HepG2 (cell line): ENCODE measurements around the gene RAB23. TPM values are rescaled to one million over a fixed set of nuclear protein-coding genes. Genes with fewer than 3 reads are reported as not detected.

Experiments used
- ADNP ChIP-seq: sonication (generic); formaldehyde crosslinking; IDR thresholded peaks from 2 replicates; pipeline ENCODE4 v1.4.0; 2020; ENCODE audit warnings: missing genetic modification reagents
- ARHGAP35 ChIP-seq: sonication (generic); formaldehyde crosslinking; IDR thresholded peaks from 2 replicates; pipeline ENCODE4 v1.9.0; 2022; ENCODE audit warnings: mild to moderate bottlenecking, inconsistent platforms, moderate library complexity, missing genetic modification reagents, borderline replicate concordance
- CENPBD1 ChIP-seq: sonication (generic); formaldehyde crosslinking; IDR thresholded peaks from 2 replicates; pipeline ENCODE4 v1.8.0; 2022; ENCODE audit warnings: missing genetic modification reagents, low read depth, mild to moderate bottlenecking, borderline replicate concordance
- FOXA1 ChIP-seq, 2 experiments: fragments of 450-650 bp in 1 of 2; sonication (generic) in 1 of 2; formaldehyde crosslinking in 1 of 2; IDR thresholded peaks; 2 replicates each; pipeline versions ENCODE4 v1.4.0 to v1.6.1; 2016 to 2020; ENCODE audit warnings: missing genetic modification reagents in 1 of 2
- GATAD2A ChIP-seq: IDR thresholded peaks from 2 replicates; pipeline ENCODE4 v1.6.1; 2016
- GPBP1L1 ChIP-seq: sonication (generic); formaldehyde crosslinking; IDR thresholded peaks from 2 replicates; pipeline ENCODE4 v1.5.0; 2020; ENCODE audit warnings: mild to moderate bottlenecking, missing genetic modification reagents
- HIVEP1 ChIP-seq: sonication (generic); formaldehyde crosslinking; IDR thresholded peaks from 2 replicates; pipeline ENCODE4 v1.4.0; 2020; ENCODE audit warnings: mild to moderate bottlenecking, missing genetic modification reagents
- HOXA9 ChIP-seq: sonication (generic); formaldehyde crosslinking; IDR thresholded peaks from 2 replicates; pipeline ENCODE4 v1.8.1; 2022; ENCODE audit warnings: missing genetic modification reagents, mild to moderate bottlenecking, moderate library complexity, borderline replicate concordance
- IRX3 ChIP-seq: sonication (generic); formaldehyde crosslinking; IDR thresholded peaks from 2 replicates; pipeline ENCODE4 v1.8.1; 2023; ENCODE audit warnings: mild to moderate bottlenecking, low read depth, missing genetic modification reagents, borderline replicate concordance
- NFKBIZ ChIP-seq: IDR thresholded peaks from 2 replicates; pipeline ENCODE4 v1.6.1; 2018; ENCODE audit warnings: missing genetic modification reagents, missing compliant biosample characterization
- NFYB ChIP-seq: sonication (generic); formaldehyde crosslinking; IDR thresholded peaks from 2 replicates; pipeline ENCODE4 v1.4.0; 2020; ENCODE audit warnings: missing genetic modification reagents
- PPARG ChIP-seq: conservative IDR thresholded peaks from 2 replicates; pipeline ENCODE4 v1.6.1; 2016; ENCODE audit warnings: missing biosample characterization, missing genetic modification reagents
- PRMT3 ChIP-seq: sonication (generic); formaldehyde crosslinking; IDR thresholded peaks from 2 replicates; pipeline ENCODE4 v1.8.1; 2022; ENCODE audit warnings: low read depth, mild to moderate bottlenecking, moderate library complexity, missing genetic modification reagents, borderline replicate concordance
- SNRNP70 ChIP-seq: fragments of 200-400 bp; formaldehyde crosslinking; IDR thresholded peaks from 2 replicates; pipeline ENCODE4 v1.6.1; 2017; ENCODE audit warnings: mild to moderate bottlenecking, low read depth, low read length, moderate library complexity
- SRF ChIP-seq: IDR thresholded peaks from 2 replicates; pipeline ENCODE4 v1.6.1; 2011; ENCODE audit warnings: mild to moderate bottlenecking, low read depth, low read length, moderate library complexity
- TOPORS ChIP-seq: sonication (generic); formaldehyde crosslinking; IDR thresholded peaks from 2 replicates; pipeline ENCODE4 v1.8.0; 2023; ENCODE audit warnings: mild to moderate bottlenecking, missing genetic modification reagents
- ZBTB49 ChIP-seq: sonication (generic); formaldehyde crosslinking; IDR thresholded peaks from 2 replicates; pipeline ENCODE4 v1.4.0; 2020; ENCODE audit warnings: missing genetic modification reagents, borderline replicate concordance
- ZNF143 ChIP-seq: sonication (generic); formaldehyde crosslinking; IDR thresholded peaks from 2 replicates; pipeline ENCODE4 v1.4.0; 2020; ENCODE audit warnings: missing genetic modification reagents
- ZNF530 ChIP-seq: sonication (generic); formaldehyde crosslinking; IDR thresholded peaks from 2 replicates; pipeline ENCODE4 v1.5.0; 2020; ENCODE audit warnings: low read depth, mild to moderate bottlenecking, missing genetic modification reagents
- ZNF792 ChIP-seq: IDR thresholded peaks from 2 replicates; pipeline ENCODE4 v1.6.1; 2016
- polyA plus RNA-seq, 8 experiments: library from polyadenylated mRNA; depleted of rRNA in 3 of 8; stranded (reverse) in 7 of 8; unstranded in 1 of 8; fragments of >200 nt; fragmentation: Illumina TruSeq in 4 of 8; extraction: Trizol in 4 of 8; gene quantifications; 2 replicates each; pipeline versions ENCODE4 v1.2.1 to v1.2.3, GENCODE V29; 2011 to 2016; ENCODE audit warnings: low read depth in 4 of 8, missing spikeins in 1 of 8, mixed read lengths in 1 of 8; ENCODE audit not compliant: insufficient read depth in 1 of 8
- total RNA-seq, 5 experiments: library from RNA; depleted of rRNA; stranded (reverse); fragments of >200 nt; fragmentation: Illumina TruSeq; extraction: Trizol; gene quantifications; 2 replicates each; pipeline ENCODE4 v1.2.3, GENCODE V29; 2016; ENCODE audit warnings: low read depth in 1 of 5
- TF ChIP-seq, protein P1 (sequence below): sonication (generic); formaldehyde crosslinking; IDR thresholded peaks from 2 replicates; pipeline ENCODE4 v1.9.0; 2021; ENCODE audit warnings: missing genetic modification reagents, mild to moderate bottlenecking, borderline replicate concordance
- TF ChIP-seq, protein P2 (sequence below): sonication (generic); formaldehyde crosslinking; IDR thresholded peaks from 2 replicates; pipeline ENCODE4 v1.8.1; 2022; ENCODE audit warnings: mild to moderate bottlenecking, missing genetic modification reagents

The RAB23 gene
- total and polyA plus RNA-seq, 2 of the 13 experiments (the other 11 are each of a cell fraction or from before 2014, with no cell fraction given): 5.5 to 16.4 TPM

DNA sequence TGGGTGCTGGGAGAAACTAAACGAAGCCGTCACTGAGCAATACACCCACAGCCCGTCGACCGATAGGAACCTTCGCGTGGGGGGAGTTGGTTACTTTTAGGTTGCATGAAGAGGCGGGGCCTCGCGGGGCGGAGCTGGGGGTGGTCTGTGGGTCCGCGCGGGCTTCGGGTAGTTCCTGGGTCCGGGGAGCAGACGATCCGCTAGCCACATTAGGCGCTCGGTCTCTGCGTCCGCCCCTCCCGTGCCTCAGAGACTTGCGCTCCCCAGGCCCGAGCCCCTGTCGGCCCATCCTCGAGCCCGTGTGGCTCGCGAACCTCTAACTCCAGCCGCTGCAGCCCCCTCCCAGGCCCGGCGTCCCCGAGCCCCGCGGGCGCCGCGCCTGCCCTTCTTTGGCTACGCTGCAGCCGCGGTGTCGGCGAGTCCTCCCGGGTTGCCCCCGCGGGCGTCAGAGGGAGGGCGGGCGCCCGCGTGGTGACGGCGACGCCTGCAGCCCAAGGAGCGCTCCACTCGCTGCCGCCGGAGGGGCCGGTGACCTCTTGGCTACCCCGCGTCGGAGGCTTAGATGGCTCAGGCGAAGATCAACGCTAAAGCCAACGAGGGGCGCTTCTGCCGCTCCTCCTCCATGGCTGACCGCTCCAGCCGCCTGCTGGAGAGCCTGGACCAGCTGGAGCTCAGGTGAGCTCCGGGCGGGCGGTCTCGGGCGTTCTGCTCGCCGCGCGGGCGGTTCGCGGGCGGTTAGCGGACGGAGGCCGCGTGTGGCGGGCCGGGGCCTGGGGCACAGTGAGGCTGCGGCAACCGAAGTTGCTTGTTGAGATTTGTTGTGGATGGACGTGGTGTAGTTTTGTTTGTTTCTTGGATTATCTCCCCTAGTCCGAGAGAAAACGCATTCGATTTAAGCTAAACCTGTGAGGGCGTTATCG lies 49.7 kb downstream of the RAB23 start, which contains the start of gene BAG2 (continued):
- TF ChIP-seq ZNF792 (CRISPR knock-in tag) (no peak; the same call in none of the 2 replicates), ZBTB49 (CRISPR knock-in tag) (no peak), GATAD2A (CRISPR knock-in tag) (no peak; the same call in none of the 2 replicates), ZNF530 (CRISPR knock-in tag) (no peak), FOXA1 (IDR thresholded peaks at IDR 0.05) (no peak), FOXA1 (CRISPR knock-in tag; IDR thresholded peaks at IDR 0.05) (peak; percentile 34; the same call in 1 of the 2 replicates), NFKBIZ (CRISPR knock-in tag) (no peak; the same call in 1 of the 2 replicates), ADNP (CRISPR knock-in tag) (0 out of 2 replicates have a peak, but pooled peaks have one; percentile 44), PRMT3 (CRISPR knock-in tag) (peak; percentile 87; the same call in 1 of the 2 replicates), NFYB (CRISPR knock-in tag) (no peak), ARHGAP35 (CRISPR knock-in tag) (peak; percentile 57; the same call in 1 of the 2 replicates), GPBP1L1 (CRISPR knock-in tag) (no peak), HIVEP1 (peak; percentile 77), PPARG (CRISPR knock-in tag) (peak; percentile 35), SNRNP70 (no peak), CENPBD1 (no peak), TOPORS (CRISPR knock-in tag) (peak; percentile 79; the same call in 1 of the 2 replicates), IRX3 (peak; percentile 90), SRF (no peak), ZNF143 (CRISPR knock-in tag) (peak; percentile 68), HOXA9 (CRISPR knock-in tag) (peak; percentile 88; the same call in 1 of the 2 replicates)
- TF ChIP-seq, protein P1, sequence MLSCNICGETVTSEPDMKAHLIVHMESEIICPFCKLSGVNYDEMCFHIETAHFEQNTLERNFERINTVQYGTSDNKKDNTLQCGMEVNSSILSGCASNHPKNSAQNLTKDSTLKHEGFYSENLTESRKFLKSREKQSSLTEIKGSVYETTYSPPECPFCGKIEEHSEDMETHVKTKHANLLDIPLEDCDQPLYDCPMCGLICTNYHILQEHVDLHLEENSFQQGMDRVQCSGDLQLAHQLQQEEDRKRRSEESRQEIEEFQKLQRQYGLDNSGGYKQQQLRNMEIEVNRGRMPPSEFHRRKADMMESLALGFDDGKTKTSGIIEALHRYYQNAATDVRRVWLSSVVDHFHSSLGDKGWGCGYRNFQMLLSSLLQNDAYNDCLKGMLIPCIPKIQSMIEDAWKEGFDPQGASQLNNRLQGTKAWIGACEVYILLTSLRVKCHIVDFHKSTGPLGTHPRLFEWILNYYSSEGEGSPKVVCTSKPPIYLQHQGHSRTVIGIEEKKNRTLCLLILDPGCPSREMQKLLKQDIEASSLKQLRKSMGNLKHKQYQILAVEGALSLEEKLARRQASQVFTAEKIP (CRISPR knock-in tag): no peak
- TF ChIP-seq, protein P2, sequence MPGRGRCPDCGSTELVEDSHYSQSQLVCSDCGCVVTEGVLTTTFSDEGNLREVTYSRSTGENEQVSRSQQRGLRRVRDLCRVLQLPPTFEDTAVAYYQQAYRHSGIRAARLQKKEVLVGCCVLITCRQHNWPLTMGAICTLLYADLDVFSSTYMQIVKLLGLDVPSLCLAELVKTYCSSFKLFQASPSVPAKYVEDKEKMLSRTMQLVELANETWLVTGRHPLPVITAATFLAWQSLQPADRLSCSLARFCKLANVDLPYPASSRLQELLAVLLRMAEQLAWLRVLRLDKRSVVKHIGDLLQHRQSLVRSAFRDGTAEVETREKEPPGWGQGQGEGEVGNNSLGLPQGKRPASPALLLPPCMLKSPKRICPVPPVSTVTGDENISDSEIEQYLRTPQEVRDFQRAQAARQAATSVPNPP (CRISPR knock-in tag): peak; percentile 89; the same call in 1 of the 2 replicates
